ENCODE measurements around the gene NUTM2E. TPM values are rescaled to one million over a fixed set of nuclear protein-coding genes. Genes with fewer than 3 reads are reported as not detected.
"Not testable (repeated sequence)": the region's sequence is repeated elsewhere in the genome, so short reads cannot be mapped to it uniquely, and the experiment has no call there.

Gene NUTM2E
- total RNA-seq, 2 experiments from 2014 or later = 0.12 TPM; not detected in 1

DNA sequence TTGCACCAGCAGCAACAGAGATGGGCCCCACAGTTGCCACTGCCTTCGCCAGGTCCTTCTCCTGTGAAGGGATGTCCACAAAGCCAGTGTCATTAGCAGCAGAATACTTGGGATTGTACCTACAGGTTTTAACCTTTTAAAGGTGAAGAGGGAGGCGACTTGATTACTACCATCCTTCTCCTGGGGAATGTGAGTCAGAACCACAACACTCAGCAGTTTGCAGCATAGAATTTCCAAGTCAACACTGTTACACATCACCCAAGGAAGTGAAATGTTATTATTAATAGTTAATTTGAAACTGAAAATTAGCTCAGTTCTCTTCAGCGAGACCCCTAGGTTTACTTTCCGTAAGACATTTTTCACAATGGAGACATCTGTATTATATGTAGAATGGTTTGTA, 45.2 kb downstream of the NUTM2E start:
- DNase-seq; H3K9me3 Mint-ChIP-seq; H3K4me1 Mint-ChIP-seq (ENCODE audit: low read depth); H3K27ac Mint-ChIP-seq; POLR2A ChIA-PET; H3K27me3 Mint-ChIP-seq; H3K36me3 Mint-ChIP-seq; intact Hi-C loops (cut with micrococcal nuclease); CTCF ChIA-PET; H3K4me3 Mint-ChIP-seq: not testable (repeated sequence)

Other genes with a start within 250 kb of the NUTM2E start
- not detected for gene SFTPA1, start 215.8 kb upstream of the NUTM2E start, total RNA-seq
- gene NUTM2B, start 123.5 kb upstream of the NUTM2E start, total RNA-seq = under 1 TPM; 0.45 to 0.56 TPM
- under 1 TPM in 1 of 2 experiments, not detected in 1; 0.33 TPM for gene SFTPD, start 122.4 kb downstream of the NUTM2E start, total RNA-seq